Ammon's horn (tissue), 1 donor: ENCODE results near the gene IRX4.
"Not testable (repeated sequence)": the region's sequence is repeated elsewhere in the genome, so short reads cannot be mapped to it uniquely, and the experiment has no call there.

ENCODE experiments used
- DNase-seq: peaks from one replicate; pipeline ENCODE4 v3.0.0-alpha.2; 2016; ENCODE audit warnings: low spot score

The IRX4 gene

GRCh38 chr5:1856596-1857255 lies 26.0 kb downstream of the IRX4 start:
- DNase-seq = no peak

- DNase-seq = no peak
These were observed 27.1 kb downstream of the IRX4 start for GRCh38 chr5:1855596-1855995.

- no peak for DNase-seq
These were observed 27.6 kb downstream of the IRX4 start for GRCh38 chr5:1855075-1855474.

- DNase-seq = no peak
These were observed 29.2 kb downstream of the IRX4 start for GRCh38 chr5:1853531-1853930.

- DNase-seq = no peak
These were observed 30.3 kb downstream of the IRX4 start for GRCh38 chr5:1852324-1852947.

DNA sequence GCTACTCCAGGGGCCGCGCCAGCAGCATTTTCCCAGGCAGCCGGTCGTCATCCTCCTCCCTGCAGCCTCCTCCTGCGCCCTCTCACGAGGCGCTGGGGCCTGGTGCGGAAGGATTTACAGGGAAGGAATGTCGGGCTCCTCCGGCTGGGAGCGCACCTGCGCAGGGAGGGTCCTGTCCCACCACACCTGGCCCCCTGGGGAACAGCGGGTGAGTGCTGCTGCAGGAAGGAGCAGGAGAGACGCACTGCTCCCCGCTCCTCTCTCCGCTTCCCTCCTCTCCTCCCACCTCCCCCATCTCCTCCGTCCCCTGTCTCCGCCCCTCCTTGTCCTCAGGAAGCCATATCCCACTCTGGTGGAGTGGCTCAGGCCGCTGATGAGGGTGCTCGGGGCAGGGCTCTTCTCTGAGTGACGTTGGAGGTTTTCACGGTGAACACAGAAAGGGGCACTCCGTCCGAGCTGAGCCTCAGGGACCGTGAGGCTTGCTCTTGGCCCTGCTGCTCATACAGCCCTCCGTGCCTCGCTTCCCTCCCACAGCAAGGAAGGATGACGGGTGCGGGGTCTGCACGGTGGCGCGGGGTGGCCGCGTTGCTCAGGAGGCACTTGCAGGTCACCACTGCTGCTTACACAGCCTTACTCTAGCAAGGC lies 31.3 kb downstream of the IRX4 start:
- DNase-seq = no peak

DNA sequence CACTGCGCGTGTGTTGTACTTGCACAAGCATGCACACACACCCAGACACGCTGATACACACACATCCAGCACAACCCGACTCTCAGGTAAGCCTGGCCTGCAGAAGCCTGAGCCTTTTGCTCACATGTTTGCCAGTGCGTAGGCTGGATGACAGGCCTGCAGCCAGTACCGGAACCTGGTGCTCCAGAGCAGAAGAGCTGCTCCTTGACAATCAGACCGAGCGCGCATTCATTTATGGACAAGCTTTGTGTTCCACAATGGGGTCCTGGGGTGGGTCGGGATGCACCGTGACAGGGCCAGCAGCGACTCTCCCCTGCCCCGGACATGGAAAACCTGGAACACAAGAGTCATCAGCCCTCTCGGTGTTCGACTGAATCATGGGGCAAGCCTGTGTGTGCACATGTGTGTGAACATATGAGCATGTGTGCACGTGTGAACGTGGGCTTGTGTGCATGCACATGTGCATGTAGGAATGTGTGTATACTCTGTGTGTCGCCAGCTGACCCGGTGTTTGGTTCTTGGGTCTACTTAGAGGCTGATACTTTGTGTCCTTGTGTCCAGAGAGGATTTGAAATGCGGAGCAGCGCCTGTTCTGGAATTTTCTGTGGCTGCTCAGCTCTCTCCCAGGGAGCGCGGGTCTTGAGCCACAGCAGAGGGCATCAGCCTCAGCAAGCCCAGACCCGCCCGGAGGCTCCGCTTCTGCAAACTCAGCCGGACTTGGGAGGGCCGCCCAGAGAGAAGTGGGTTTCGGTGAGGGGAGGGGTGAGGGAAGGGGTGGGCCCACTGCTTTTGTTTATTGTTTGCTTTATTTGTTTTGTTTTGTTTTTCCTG lies 32.2 kb downstream of the IRX4 start:
- DNase-seq = no peak

GRCh38 chr5:1847611-1848010 lies 35.1 kb downstream of the IRX4 start:
- no peak for DNase-seq

- no peak for DNase-seq
These were observed 35.7 kb downstream of the IRX4 start for GRCh38 chr5:1847056-1847455.

- DNase-seq = no peak
These were observed 36.1 kb downstream of the IRX4 start for GRCh38 chr5:1846583-1846982.

DNA sequence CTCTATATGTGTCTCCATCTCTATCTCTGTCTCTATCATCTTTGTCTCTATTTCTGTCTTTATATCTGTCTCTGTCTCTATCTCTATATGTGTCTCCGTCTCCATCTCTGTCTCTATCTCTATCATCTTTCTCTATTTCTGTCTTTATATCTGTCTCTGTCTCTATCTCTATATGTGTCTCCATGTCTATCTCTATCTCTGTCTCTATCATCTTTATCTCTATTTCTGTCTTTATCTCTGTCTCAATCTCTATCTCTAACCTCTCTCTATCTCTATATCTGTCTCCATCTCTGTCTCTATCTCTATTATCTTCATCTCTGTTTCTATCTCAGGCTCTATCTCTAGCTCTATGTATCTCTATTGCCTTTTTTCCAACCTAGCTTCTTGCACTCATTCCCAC lies 37.0 kb downstream of the IRX4 start:
- no peak for DNase-seq

GRCh38 chr5:1844708-1845436 lies 37.9 kb downstream of the IRX4 start:
- no peak for DNase-seq

DNA sequence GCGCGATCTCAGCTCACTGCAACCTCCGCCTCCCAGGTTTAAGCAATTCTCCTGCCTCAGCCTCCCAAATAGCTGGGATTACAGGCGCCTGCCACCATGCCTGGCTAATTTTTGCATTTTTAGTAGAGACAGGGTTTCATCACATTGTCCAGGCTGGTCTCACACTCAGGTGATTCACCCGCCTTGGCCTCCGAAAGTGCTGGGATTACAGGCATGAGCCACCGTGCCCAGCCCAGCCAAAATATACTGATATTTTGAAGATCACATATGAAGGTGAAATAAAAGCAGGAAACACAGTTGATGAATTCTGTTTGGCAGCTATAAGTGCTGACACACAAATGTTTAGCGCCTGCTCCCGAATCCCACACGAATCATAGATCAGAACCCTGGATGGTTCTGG lies 39.0 kb downstream of the IRX4 start:
- DNase-seq = not testable (repeated sequence)

DNA sequence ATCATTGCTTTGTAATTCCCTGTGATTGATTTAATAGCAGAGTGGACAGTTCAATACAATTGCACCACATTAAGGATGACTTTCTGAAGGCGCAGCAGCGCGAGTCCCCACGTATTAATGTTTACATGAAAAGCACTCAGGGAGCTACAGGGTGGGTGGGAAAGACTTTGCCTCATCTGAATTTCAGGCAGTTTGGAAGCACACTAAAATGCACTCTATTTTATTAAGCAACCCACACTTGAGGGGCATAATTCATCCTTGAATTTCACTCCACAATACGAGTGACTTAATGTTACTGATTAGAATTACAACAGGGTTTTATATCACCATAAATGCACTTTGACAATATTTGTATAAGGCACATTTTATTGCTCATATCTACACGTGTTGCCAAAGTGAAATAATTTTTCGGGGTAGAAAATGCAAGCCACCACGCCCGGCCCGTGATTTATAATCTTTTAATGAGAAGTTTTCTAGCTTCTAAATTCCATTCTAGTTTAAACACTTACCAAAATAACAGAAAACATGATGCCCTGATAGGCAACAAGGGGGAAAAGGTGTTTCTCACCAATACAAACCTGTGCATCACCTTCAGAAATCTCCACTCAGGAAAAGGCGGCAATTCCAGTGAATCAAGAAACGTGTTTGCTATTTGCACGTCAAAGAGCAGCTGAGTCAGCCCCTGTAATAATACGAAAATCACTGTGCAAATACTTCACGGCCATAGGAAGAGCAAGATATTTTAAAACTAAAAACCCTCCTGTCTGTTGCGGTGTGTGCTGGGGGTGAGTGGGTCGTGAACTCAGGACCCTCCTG lies 40.5 kb downstream of the IRX4 start:
- no peak for DNase-seq

GRCh38 chr5:1840741-1841521 lies 41.8 kb downstream of the IRX4 start:
- DNase-seq = no peak

DNA sequence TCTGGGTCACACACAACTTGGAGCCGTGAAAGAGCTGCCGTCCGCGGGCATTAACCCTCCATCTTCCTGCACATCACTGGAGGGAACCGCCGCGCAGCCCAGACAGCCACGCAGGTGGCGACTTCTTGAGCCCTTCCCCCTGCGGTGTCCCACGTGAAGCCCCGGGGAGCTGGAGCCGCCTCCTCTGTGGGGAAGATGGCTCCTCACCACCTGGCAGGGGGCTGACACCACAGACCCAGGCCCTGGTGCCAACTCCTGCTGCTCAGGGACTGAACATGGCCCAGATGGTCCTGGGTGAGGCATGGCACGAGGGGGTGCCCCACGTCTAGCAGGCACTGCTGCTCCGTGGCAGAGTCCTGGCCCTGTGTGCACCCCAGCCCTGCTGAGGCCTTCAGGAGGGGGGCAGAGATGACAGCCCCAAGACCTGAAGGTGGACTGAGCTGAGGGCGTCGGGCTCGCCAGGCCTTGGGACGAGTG lies 42.6 kb downstream of the IRX4 start:
- DNase-seq = no peak

DNA sequence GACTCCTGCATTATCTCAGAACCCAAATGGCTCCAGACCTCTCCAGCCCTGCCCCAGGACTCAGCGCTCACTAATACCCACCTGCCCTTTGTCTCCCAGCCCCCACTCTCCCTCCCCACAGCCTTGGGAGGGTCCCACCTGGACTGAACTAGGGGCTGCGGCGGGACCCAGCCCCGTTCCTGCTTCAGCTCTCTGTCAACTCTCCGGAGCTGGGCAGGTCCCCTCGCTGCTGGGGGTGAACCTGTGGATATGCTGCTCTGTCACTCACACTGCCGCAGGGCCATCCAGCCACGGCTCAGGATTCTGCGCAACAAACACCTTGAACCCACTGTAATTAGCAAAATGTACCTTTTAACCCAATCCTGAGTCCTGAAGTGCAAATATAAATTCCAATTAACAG lies 44.7 kb downstream of the IRX4 start:
- no peak for DNase-seq

DNA sequence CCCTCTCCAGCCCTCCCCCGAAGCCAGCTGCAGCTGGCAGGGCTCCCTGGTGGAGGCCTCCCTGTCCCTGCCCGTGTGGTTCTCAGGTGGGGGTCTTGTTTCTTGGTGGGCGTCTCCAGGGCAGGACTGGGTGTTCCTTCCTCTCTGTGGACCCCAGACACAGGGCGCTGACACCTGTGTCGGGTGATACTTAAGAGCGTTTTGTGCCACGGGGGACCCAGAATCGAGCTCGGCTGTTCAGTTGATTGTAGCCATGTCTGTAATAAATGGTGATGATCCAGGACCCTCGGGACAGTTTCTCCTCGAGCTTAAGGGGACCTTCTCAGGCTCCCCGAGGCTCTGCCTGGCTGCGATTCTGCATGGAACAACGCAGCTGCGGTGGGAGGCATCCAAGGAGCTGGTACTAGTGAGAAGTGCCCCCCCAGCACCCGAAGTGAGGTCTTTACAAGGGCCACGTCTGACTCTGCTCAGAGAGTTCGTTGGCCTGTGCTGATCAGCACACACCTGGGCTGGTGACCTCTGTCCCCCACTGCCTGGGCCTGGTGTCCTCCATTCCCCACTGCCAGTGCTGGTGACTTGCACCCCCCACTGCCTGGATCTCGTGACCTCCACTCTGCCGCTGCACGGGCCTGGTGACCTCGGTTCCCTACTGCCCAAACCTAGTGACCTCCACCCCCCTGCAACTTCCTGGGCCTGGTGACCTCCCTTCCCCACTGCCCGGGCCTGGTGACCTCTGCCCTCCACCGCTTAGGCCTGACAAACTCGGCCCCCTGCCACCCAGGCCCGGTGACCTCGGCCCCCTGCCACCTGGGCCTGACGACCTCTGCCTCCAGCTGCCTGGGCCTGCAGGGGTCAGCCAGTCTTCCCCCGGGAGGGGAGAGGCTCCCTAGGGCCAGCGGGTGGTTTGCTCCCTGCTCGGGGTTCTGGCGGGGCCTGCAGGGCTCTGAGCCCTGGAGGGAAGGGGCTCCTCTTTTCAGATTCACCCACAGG lies 45.5 kb downstream of the IRX4 start:
- no peak for DNase-seq
